Endothelial cell of umbilical vein (primary cell): Measurements from ENCODE around the gene AMMECR1. TPM values are rescaled to one million over a fixed set of nuclear protein-coding genes. Genes with fewer than 3 reads are reported as not detected.

ENCODE experiments used
- BruUV-seq: library from RNA; stranded (reverse); fragments of 400-500 nt; replicated peaks from 2 replicates; lab custom pipeline; 2021; lab: Mats Ljungman, UMichigan
- CTCF ChIA-PET: fragments of 300-600, 350-600 bp; sonication (Branson Sonifier 250); formaldehyde crosslinking; loops from one replicate; lab custom pipeline; 2021; ENCODE audit warnings: antibody characterized with exemption, inconsistent platforms; lab: Charles Lee
- POLR2A ChIA-PET: fragments of 300-600, 350-600 bp; sonication (Branson Sonifier 250); formaldehyde crosslinking; loops from one replicate; lab custom pipeline; 2021; ENCODE audit warnings: antibody characterized with exemption, inconsistent platforms; lab: Charles Lee
- DNase-seq: peaks from one replicate; pipeline ENCODE4 v3.0.0-alpha.2; 2011; ENCODE audit warnings: low read depth, low spot score
- FAIRE-seq: peaks from 2 replicates; lab custom pipeline; 2011; peaks lifted over from hg19 to GRCh38; lab: Jason Lieb, UNC
- H2AFZ ChIP-seq: 2 replicates; pipeline ENCODE4 v1.6.0; 2012; ENCODE audit warnings: low read depth, low read length, control low read depth, inconsistent platforms
- H3K27ac ChIP-seq: 2 replicates; pipeline ENCODE4 v1.5.1; 2011; ENCODE audit warnings: low read depth, mild to moderate bottlenecking, control low read depth, low read length, moderate library complexity; ENCODE audit not compliant: insufficient read depth
- H3K27me3 ChIP-seq, 2 experiments: 2 replicates each; pipeline versions ENCODE4 v1.6.0 to v1.6.1; 2011; ENCODE audit warnings: low read length in 2 of 2, mixed read lengths in 1 of 2; ENCODE audit not compliant: control insufficient read depth in 2 of 2, insufficient read depth in 2 of 2
- H3K36me3 ChIP-seq, 2 experiments: 2 replicates in 1 of 2; 3 replicates in 1 of 2; pipeline ENCODE4 v1.5.1; 2011; ENCODE audit warnings: low read length in 2 of 2, mild to moderate bottlenecking in 1 of 2, moderate library complexity in 1 of 2; ENCODE audit not compliant: control insufficient read depth in 2 of 2, insufficient read depth in 2 of 2; ENCODE audit errors: extremely low read depth in 1 of 2
- H3K4me1 ChIP-seq: 3 replicates; pipeline ENCODE4 v1.5.1; 2011; ENCODE audit warnings: mild to moderate bottlenecking, low read length; ENCODE audit not compliant: control insufficient read depth, insufficient read depth; ENCODE audit errors: extremely low read depth
- H3K4me2 ChIP-seq: 2 replicates; pipeline ENCODE4 v1.6.1; 2011; ENCODE audit warnings: low read length, control low read depth, mixed read lengths; ENCODE audit not compliant: insufficient read depth
- H3K4me3 ChIP-seq, 3 experiments: fragments of 200-600 bp in 1 of 3; sonication (generic), shearing (Covaris generic) in 1 of 3; replicated peaks in 1 of 3; 2 replicates each; pipeline ENCODE4 v1.5.1; 2011 to 2016; ENCODE audit warnings: control low read depth in 3 of 3, low read length in 3 of 3, mild to moderate bottlenecking in 2 of 3, inconsistent platforms in 1 of 3, low read depth in 1 of 3, moderate library complexity in 1 of 3; ENCODE audit not compliant: insufficient read depth in 1 of 3
- H3K79me2 ChIP-seq: 2 replicates; pipeline ENCODE4 v1.6.0; 2012; ENCODE audit warnings: low read length, inconsistent platforms; ENCODE audit not compliant: control insufficient read depth, insufficient read depth
- H3K9ac ChIP-seq: replicated peaks from 2 replicates; pipeline ENCODE3; 2011; ENCODE audit warnings: low read length, control low read depth; ENCODE audit not compliant: insufficient read depth; ENCODE audit errors: extremely low read depth
- H3K9me1 ChIP-seq: replicated peaks from 3 replicates; pipeline ENCODE4 v1.6.0; 2011; ENCODE audit warnings: mild to moderate bottlenecking, low read length; ENCODE audit not compliant: control insufficient read depth, insufficient read depth; ENCODE audit errors: extremely low read depth
- H3K9me3 ChIP-seq: replicated peaks from 2 replicates; pipeline ENCODE4 v1.5.1; 2012; ENCODE audit warnings: low read length, inconsistent platforms; ENCODE audit not compliant: control insufficient read depth, insufficient read depth
- H4K20me1 ChIP-seq: replicated peaks from 2 replicates; pipeline ENCODE3; 2011; ENCODE audit warnings: mild to moderate bottlenecking, low read length; ENCODE audit not compliant: control insufficient read depth, insufficient read depth; ENCODE audit errors: extremely low read depth
- EZH2 ChIP-seq: IDR thresholded peaks from 2 replicates; pipeline ENCODE4 v1.6.1; 2012; ENCODE audit warnings: borderline replicate concordance, low read depth, mild to moderate bottlenecking, moderate library complexity, low read length, inconsistent platforms; ENCODE audit not compliant: severe bottlenecking
- FOS ChIP-seq: IDR thresholded peaks from 2 replicates; pipeline ENCODE4 v1.6.1; 2011; ENCODE audit warnings: mild to moderate bottlenecking, low read length, moderate library complexity, borderline replicate concordance; ENCODE audit not compliant: insufficient read depth
- GATA2 ChIP-seq: IDR thresholded peaks from 2 replicates; pipeline ENCODE4 v1.7.0; 2011; ENCODE audit warnings: low read depth, mild to moderate bottlenecking, moderate library complexity, mixed read lengths, low read length; ENCODE audit not compliant: insufficient read length, insufficient read depth
- JUN ChIP-seq: IDR thresholded peaks from 2 replicates; pipeline ENCODE4 v1.6.1; 2011; ENCODE audit warnings: borderline replicate concordance, low read depth; ENCODE audit not compliant: insufficient read length, insufficient read depth
- MYC ChIP-seq: IDR thresholded peaks from one replicate; pipeline ENCODE4 v1.6.1; 2011; ENCODE audit warnings: mild to moderate bottlenecking, low read depth, low read length
- POLR2A ChIP-seq: IDR thresholded peaks from 2 replicates; pipeline ENCODE4 v1.6.1; 2012; ENCODE audit warnings: low read depth, mild to moderate bottlenecking, control low read depth, low read length
- POLR2AphosphoS5 ChIP-seq: IDR thresholded peaks from 2 replicates; pipeline ENCODE4 v1.6.1; 2012; ENCODE audit warnings: low read depth, mild to moderate bottlenecking, control low read depth, low read length, moderate library complexity; ENCODE audit not compliant: insufficient read depth
- dilution Hi-C: fragments of 300-500 bp; cut with MboI; formaldehyde crosslinking; loops from one replicate; pipeline ENCODE4 v1.15.0; 2019; ENCODE audit warnings: low sequenced_read_pairs; ENCODE audit not compliant: extremely low pct_ligation_motif_present
- intact Hi-C: fragments of 100-400 bp; cut with micrococcal nuclease; formaldehyde crosslinking; loops from one replicate; pipeline ENCODE4 v1.10.0; 2022
- polyA plus RNA-seq, 4 experiments: library from polyadenylated mRNA; depleted of rRNA in 3 of 4; stranded (reverse) in 3 of 4; unstranded in 1 of 4; fragments of >200 nt; gene quantifications; 2 replicates each; pipeline versions ENCODE4 v1.2.1 to v1.2.3, GENCODE V29; 2011 to 2012; ENCODE audit warnings: missing spikeins in 1 of 4
- total RNA-seq: library from RNA; stranded (reverse); gene quantifications from 2 replicates; pipeline ENCODE4 v1.2.3, GENCODE V29; 2021
- TF ChIP-seq, protein P1 (sequence below): IDR thresholded peaks from 2 replicates; pipeline ENCODE4 v1.6.1; 2011; ENCODE audit not compliant: insufficient read depth, insufficient read length
- TF ChIP-seq, protein P2 (sequence below), 2 donors: IDR thresholded peaks; 1 replicate in 1 of 2; 2 replicates in 1 of 2; pipeline ENCODE4 v1.5.1; 2011; ENCODE audit warnings: low read length in 2 of 2, mild to moderate bottlenecking in 2 of 2, moderate library complexity in 2 of 2, control low read depth in 1 of 2, inconsistent platforms in 1 of 2, low read depth in 1 of 2; ENCODE audit not compliant: insufficient read depth in 1 of 2; ENCODE audit errors: extremely low read depth in 1 of 2

Gene AMMECR1
- total and polyA plus RNA-seq, 2 donors (not counting 3 experiments of a cell fraction or from before 2014, with no cell fraction given): 3.6 to 6.9 TPM

DNA sequence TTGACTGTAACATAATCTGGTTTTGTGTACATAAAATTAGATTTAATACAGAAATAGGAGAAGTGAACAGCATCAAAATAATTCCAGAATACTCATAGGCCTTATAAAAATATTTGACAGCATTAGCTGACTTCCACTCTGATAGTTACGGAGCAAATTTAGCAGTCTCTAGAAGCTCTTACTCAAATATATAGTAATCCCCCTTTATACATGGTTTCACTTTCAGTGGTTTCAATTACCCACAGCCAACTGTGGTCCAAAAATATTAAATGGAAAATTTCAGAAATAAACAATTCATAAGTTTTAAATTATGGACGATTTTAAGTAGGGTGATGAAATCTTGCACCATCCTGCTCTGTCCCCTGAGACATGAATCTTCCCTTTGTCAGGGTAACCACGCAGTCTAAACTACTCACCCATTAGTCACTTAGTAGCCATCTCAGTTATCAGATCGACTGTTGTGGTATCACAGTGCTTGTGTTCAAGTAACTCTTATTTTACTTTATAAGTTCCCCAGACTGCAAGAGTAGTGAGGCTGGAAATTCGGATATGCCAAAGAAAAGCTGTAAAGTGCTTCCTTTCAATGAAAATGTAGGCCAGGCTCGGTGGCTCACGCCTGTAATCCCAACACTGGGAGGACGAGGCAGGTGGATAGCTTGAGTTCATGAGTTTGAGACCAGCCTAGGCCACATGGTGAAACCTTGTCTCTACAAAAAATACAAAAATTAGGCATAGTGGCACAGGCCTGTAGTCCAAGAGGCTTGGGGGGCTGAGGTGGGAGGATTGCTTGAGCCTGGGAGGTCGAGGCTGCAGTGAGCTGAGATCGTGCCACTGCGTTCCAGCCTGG is 23.5 kb upstream of the AMMECR1 start:
- dilution Hi-C loops (no loop called here), intact Hi-C loops (no loop called here)
- CTCF ChIA-PET: no interaction called here
- POLR2A ChIA-PET: no interaction called here
- Histone ChIP-seq H3K4me1 (no peaks in the 10 kb centered on the region), H2AFZ (no peak overlapping the region), H3K79me2 (no peaks in the 10 kb centered on the region), H4K20me1 (no peaks in the 10 kb centered on the region), H3K4me3 (no peak overlapping the region), H3K9me3 (no peaks in the 10 kb centered on the region), H3K36me3 (no peaks in the 10 kb centered on the region), H3K27me3 (no peaks in the 10 kb centered on the region), H3K9me1 (no peaks in the 10 kb centered on the region), H3K4me2 (no peak overlapping the region), H3K27ac (no peak overlapping the region), H3K9ac (no peak overlapping the region)
- no peak for FAIRE-seq
- no peak for DNase-seq
- TF ChIP-seq POLR2A (no peak), FOS (no peak), JUN (no peak), MYC (no peak), POLR2AphosphoS5 (no peak), EZH2 (no peak), GATA2 (no peak)
- TF ChIP-seq, protein P1, sequence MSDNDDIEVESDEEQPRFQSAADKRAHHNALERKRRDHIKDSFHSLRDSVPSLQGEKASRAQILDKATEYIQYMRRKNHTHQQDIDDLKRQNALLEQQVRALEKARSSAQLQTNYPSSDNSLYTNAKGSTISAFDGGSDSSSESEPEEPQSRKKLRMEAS: no peak
- TF ChIP-seq, protein P2, sequence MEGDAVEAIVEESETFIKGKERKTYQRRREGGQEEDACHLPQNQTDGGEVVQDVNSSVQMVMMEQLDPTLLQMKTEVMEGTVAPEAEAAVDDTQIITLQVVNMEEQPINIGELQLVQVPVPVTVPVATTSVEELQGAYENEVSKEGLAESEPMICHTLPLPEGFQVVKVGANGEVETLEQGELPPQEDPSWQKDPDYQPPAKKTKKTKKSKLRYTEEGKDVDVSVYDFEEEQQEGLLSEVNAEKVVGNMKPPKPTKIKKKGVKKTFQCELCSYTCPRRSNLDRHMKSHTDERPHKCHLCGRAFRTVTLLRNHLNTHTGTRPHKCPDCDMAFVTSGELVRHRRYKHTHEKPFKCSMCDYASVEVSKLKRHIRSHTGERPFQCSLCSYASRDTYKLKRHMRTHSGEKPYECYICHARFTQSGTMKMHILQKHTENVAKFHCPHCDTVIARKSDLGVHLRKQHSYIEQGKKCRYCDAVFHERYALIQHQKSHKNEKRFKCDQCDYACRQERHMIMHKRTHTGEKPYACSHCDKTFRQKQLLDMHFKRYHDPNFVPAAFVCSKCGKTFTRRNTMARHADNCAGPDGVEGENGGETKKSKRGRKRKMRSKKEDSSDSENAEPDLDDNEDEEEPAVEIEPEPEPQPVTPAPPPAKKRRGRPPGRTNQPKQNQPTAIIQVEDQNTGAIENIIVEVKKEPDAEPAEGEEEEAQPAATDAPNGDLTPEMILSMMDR (IDR thresholded peaks at IDR 0.05; ENCODE audit: extremely low read depth in 1 of 2, insufficient read depth in 1 of 2, low read depth in 1 of 2, low read length in 2 of 2): no peak
- BruUV-seq: no TSS peak
